Upper lobe of left lung (tissue), 4 donors: ENCODE results near the gene CAMK1D.

Experiments
- POLR2A ChIP-seq, 4 donors: fragments of 450-650 bp; IDR thresholded peaks; one replicate each; pipeline ENCODE4 v1.5.1; 2016 to 2017; ENCODE audit warnings: antibody characterized with exemption in 4 of 4, mild to moderate bottlenecking in 2 of 4
- POLR2AphosphoS5 ChIP-seq, 2 donors: sonication (generic); formaldehyde crosslinking; IDR thresholded peaks; one replicate each; pipeline ENCODE4 v1.5.1; 2017; ENCODE audit warnings: antibody characterized with exemption in 2 of 2
- TF ChIP-seq, protein P1 (sequence below), 6 experiments: fragments of 450-650 bp in 4 of 6; fragments of 200-600 bp in 2 of 6; sonication (generic) in 2 of 6; IDR thresholded peaks; one replicate each; pipeline ENCODE4 v1.5.1; 2016 to 2019; ENCODE audit warnings: antibody characterized with exemption in 6 of 6

DNA sequence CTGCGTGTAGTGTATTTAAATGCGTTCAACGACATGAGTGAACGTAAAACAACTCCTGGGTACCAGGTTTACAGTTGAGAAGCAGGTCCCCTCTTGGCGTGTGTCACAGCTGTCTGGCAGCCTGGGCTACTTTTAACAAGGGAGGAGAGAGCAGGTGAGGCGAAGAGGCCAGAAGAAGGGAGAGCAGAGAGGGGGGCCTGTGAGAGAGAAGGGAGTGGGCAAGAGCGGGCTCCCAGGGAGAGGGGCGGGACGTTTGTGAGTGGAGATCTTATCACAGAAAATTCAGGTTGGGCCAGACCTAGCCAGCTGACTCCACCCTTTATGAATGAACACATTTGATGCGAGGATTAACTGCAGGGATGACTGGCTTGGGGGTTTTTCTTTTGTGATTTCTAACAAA is 154.0 kb downstream of the CAMK1D start:
- TF ChIP-seq, protein P1, sequence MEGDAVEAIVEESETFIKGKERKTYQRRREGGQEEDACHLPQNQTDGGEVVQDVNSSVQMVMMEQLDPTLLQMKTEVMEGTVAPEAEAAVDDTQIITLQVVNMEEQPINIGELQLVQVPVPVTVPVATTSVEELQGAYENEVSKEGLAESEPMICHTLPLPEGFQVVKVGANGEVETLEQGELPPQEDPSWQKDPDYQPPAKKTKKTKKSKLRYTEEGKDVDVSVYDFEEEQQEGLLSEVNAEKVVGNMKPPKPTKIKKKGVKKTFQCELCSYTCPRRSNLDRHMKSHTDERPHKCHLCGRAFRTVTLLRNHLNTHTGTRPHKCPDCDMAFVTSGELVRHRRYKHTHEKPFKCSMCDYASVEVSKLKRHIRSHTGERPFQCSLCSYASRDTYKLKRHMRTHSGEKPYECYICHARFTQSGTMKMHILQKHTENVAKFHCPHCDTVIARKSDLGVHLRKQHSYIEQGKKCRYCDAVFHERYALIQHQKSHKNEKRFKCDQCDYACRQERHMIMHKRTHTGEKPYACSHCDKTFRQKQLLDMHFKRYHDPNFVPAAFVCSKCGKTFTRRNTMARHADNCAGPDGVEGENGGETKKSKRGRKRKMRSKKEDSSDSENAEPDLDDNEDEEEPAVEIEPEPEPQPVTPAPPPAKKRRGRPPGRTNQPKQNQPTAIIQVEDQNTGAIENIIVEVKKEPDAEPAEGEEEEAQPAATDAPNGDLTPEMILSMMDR (IDR thresholded peaks at IDR 0.05): no peak
- TF ChIP-seq POLR2A (IDR thresholded peaks at IDR 0.05): no peak
- no peak for TF ChIP-seq POLR2AphosphoS5 (IDR thresholded peaks at IDR 0.05)
